Stimulated activated CD4-positive, alpha-beta T cell treated with anti-CD3 and anti-CD28 coated beads, Interleukin-2, amount 100 ng/mL, for 48 hours (primary cell): ENCODE measurements around the gene UPK3A.
"Not testable (repeated sequence)": the region's sequence is repeated elsewhere in the genome, so short reads cannot be mapped to it uniquely, and the experiment has no call there.

Experiments
- DNase-seq, 2 donors: peaks; one replicate each; pipeline ENCODE4 v3.0.0-alpha.2; 2020

UPK3A gene

DNA sequence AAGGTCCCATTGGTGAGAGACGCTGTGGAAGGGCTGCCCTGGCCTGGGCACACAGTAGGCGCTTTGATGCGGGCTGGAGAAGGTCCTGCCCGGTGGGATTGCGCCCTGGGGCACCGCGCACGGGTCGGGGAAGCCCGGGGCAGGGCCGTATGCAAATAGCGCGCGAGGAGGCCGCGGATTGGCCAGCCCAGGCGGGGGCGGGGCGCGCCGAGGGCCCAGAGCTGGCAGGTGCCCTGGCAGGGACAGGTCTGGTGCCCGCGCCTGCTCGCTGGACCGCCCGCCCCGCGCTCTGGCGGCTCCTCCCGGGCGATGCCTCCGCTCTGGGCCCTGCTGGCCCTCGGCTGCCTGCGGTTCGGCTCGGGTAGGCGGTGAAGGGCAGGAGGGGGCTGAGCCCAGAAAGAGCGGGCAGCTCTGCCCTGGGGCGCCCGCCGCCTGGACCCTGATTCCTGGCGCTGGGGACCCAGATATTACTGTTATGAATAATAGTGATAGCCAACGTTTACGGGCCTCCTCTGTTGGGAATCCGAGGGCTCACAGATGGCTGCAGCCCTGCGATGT, at the start of gene UPK3A:
Gene UPK3A, plus strand, starts transcription at position 245 of the 558 bp plus-strand sequence. Its CDS starts 65 bp downstream, at position 310.
- DNase-seq: peak; percentile 36 to 54

DNA sequence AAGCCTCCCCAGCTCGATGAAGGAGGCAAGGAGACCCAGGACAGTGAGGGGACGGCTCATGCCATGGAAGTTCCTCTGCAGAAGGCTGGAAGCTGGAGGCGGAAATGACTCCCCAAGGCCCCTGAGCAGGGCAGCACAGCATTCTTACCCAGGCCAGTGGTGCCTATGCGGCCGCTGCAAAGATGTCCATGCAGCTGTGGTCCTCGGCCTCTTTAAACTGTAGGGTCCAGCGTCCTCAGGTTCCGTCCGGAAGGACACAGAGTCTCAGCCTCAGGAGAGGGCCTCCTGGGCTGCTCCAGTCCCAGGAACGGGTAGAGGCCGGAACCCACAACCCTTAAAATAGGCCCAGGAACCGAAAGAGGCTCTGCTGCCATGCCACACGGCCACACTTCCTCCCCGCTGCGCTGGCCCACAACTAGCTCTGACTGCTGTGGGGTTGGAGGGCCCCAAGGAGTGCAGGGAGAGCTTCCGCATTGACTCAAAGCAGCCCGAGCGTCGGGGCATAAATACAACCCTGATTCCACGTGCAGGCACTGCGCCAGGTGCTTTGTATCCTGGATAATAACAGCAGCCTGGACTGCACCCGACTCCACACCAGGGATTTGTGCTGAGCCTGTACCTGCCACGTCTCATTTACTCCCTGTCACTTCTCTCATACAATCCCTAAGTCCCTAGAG, 49.5 kb upstream of the UPK3A start:
- DNase-seq: no peak

DNA sequence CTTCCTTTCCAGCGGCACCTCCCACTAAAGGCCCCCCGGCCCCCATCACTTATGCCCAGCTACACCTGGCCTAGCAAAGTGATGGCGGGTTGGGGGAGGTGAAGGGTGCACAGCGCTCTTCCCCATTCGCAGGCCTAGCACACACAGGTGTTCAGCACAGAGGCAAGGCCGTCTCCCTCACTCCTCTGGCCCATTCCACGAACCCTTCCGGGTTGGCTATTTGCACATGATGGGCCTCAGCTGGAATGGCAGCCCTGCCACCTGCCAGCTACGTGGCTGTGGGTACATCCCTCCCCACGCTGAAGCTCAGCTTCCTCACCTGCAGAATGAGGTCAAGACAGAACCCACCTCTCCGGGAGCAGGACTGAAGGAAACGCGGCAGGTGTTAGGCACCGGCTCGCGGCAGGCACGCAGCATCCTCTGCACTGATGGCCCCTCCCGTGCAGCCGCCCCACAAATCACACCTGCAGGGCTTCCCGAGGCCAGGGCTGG, 48.9 kb upstream of the UPK3A start:
- no peak for DNase-seq

GRCh38 chr22:45237065-45237990, 47.4 kb upstream of the UPK3A start:
- DNase-seq: no peak

DNA sequence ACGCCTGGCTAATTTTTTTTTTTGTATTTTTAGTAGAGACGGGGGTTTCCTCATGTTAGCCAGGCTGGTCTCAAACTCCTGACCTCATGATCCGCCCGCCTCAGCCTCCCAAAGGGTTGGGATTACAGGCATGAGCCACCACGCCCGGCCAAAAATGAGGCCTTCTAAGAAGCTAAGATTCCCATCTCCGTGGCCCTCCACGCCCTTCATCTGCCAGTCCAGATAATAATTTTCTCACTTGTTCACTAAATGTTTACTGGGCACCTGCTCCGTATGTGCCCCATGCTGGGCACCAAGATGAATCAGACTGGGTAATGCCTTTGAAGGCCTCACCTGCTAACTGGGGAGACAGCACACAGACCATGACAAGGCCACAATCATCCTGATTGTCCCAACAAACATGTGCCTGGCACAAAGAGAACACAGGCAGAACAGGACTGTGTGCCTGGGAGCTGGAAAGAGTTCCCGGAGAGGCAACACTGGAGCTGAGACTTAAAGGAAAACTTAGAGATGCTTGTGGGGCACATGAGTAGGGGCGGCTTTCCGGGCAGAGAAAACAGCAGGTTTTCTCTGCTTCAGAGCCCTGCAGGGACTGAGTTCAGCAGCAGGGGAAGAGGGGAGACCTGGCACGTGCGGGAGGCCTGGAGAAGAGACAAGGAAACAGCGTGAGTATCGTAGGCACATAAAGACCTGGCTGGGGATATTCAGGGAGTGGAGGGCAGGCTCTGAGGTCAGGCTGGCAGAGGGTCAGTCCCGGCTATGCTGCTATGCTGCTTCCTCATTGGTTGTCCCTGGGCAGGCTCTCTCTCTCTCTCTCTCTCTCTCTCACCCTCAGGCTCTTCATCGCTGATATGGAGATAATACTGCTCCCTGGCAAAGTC, 46.4 kb upstream of the UPK3A start:
- no peak for DNase-seq

DNA sequence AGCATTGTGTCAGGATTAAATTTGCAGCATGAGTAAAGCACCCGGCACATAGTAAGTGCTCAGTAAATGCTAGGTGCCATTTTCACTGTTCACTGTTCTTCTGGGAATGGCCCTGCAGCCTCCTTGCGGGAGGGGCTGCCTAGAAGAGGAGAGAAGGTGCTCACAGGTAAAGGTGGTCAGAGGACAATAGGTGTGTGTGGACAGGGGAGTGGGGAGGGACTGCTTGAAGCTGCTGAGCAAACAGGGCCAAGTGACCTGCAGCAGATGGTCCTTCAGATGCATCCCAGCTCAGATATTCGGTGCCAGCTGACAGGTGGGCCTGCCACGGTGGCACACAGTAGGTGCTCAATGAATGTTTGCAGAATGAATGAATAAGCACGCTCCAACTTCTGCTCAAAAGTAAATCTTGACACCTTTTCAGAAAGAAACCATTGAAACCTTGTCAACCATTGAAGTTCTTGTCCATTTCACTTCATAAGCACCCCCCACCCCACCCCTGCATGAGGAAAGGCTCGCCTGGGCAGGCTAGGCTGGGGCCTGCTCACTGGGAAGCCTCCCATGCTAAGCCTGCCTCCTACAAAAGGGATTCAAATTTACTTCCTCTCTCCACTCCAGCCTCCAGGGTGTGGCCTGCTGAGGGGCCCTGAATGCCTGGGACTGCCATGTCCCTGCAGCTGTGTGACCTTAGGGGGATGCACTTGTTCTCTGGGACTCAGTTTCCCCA, 45.6 kb upstream of the UPK3A start:
- no peak for DNase-seq

GRCh38 chr22:45239681-45240051, 45.1 kb upstream of the UPK3A start:
- DNase-seq: no peak

DNA sequence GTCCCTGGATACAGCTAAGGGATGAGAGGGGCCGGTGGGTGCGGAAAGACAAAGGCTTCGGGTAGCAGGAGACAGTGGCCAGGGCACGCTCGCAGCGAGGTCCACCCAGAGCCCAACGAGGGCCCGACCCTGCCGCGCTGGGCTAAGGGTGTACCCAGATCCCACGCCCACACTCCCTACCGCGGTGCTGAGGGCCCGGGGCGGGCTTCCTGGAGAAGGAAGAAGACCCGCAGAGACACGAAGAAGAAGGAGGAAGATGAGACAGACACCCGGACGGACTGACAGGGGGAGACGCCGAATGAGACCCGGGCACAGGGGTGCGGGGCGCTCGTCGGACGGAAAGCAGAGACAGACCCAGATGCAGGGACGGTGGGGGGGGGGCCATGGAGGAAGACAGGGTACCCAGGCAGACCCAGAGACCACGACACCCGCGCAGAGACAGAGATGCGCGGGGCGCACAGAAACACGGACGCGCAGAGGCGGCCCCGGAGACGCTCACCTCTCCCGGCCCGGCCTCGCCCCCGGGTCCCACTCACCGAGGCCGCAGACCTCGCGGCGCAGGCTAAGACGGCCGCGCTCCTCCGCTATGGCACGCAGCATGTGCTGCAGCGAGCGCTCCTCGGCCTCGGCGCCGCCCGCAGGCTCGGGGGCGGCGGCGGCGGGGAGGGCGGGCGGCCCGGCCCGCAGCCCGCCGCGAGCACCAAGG, 44.5 kb upstream of the UPK3A start:
- peak; percentile 19 to 27 for DNase-seq

- peak; percentile 72 to 75 for DNase-seq
Measured at GRCh38 chr22:45240810-45241631, 43.7 kb upstream of the UPK3A start, which contains the start of gene KIAA0930. Gene KIAA0930 (minus strand): TSS chr22:45240894. CDS start chr22:45240703, 191 bp downstream.

DNA sequence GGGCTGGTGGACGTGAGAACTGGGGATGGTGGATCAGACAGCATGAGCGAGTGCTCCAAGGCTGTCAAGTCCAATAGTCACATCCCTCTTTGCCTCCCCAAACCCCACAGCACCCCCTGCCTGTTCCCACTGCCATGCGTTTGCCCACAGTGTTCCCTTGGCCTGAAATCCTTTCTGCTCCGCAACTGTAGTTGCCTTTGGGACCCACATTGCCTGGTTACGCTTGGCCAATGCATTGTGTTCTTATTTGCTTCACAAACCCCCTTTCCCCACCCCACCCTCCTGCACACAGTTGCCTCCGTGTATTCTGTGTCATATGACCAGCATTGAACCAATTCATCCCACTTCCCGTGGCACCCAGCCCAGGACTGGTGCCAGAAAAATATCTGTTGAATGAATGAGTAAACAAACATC, 42.0 kb upstream of the UPK3A start:
- no peak for DNase-seq

DNA sequence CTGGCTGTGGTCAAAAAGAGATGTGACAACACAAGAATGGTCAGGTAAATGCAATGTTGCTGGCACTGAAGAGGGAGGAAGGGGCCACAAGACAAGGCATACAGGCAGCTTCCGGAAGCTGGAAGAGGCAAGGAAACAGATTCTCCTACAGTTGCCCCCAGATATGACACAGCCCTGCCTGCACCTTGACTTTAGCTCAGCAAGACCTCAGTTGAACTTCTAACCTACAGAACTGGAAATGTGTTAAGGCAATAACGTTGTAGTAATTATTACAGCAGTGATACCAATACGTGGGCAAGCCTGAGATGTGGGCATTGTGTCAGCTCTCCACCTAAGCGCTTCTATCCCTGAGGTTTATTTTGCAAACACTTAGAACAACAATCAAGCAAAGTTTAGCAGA, 39.8 kb upstream of the UPK3A start:
- DNase-seq: no peak

DNA sequence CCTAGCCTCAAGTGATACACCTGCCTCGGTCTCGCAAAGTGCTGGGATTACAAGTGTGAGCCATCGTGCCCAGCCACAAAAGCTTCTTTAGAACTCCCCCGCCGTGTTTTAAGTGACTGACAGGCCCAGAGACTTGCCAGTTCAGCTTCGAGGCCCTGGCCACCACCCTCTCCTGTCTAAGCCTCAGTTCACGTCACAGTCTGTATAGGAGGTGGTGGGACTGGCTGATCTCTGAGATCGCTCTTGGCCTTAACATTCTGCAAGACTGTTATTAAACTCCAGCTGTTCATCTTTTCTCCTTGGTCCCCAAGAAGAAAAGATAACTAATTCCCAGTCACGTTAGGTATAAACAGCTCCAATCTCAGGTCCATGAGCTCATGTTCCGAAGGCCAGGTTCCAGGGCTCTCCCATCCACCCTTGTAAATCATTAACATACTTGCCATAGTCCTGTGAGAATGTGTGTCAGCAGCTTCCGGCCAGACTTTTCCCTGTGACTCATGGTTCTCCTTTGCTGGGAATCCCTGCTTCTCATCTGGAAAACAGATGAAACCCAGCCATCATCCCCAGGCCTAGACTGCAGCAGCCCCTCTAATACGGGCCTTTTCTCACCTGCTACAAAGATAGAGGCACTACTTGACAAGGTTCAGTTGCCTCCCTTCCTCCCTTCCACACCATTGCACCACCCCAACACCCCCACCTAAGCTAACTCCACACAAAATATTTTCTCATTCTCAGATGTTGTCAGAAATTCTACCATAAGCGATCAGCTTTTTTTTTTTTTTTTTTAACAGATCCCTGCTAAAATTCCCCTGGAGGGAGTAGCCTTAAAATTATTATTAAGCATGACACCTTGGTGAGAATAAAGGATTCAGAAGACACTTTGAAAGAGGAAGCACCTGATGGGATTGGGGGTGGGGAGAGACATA, 38.4 kb upstream of the UPK3A start:
- no peak for DNase-seq

DNA sequence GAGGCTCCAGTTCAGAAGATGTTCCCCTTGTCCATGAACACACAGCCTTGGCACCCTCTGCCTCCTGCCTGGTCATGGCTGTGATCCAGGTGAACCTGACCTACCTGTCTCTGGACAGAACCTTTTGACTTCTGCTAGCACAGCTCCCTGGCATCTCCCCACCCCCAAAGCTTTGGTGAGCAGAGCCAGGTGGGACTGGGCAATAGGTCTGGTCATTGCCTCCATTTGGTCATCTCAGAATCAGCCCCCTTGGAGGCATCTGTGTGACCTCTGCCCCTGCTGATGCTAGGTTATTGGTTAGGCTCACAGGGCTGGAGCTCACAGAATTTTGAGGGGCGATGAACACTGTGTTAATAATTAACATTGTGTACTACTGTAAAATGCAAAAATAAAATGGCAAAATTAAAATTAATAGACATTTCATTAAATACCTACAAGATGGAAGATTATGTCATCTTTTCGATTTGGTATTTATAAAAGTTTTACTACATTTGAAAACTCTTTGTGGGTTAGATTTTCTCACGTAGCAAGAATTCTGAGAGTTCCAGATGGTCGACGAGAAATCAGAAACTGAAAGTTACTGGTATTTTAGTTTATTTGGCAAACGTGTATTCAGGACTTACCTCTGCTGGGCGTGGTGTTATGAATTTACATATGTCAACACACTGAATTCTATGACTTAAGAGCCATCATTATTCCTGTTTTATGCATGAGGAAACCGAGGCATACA, 35.8 kb upstream of the UPK3A start:
- no peak for DNase-seq

GRCh38 chr22:45251825-45252224, 32.9 kb upstream of the UPK3A start:
- DNase-seq: no peak

- no peak for DNase-seq
Measured at GRCh38 chr22:45253039-45253641, 31.6 kb upstream of the UPK3A start.

DNA sequence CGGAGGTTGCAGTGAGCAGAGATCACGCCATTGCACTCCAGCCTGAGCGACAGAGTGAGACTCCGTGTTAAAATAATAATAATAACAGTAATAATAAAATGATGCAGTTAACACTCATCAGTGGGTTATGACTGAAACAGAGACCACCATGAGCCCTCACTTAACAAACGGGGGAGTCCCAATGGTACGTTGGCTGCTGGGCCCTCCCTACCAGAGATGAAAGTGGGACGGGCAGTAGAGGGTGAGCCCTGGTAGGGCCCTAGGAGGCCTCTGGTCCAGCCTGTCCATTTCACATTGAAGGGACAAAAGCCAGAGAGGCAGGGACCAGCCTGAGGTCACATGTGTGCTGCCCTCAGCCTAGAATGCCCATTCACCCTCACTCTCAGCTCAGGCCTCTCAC, 30.4 kb upstream of the UPK3A start:
- DNase-seq: no peak

GRCh38 chr22:45254789-45255278, 29.9 kb upstream of the UPK3A start:
- peak in 1 of 2 donors; percentile 31 for DNase-seq

DNA sequence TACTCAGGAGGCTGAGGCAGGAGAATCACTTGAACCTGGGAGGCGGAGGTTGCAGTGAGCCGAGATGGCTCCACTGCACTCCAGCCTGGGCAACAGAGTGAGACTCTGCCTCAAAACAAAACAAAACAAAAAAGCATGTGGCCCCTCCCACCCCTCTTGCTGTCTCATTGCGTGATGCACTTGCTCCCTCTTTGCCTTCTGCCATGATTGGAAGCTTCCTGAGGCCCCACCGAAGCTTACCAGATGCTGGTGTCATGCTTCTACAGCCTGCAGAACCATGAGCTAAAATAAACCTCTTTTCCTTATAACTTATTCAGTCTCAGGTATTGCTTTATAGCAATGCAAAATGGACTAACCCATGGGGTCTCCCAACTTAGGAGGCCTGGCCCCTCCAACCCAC, 26.8 kb upstream of the UPK3A start:
- not testable (repeated sequence) for DNase-seq
